NCI-H82 treated with DMSO at 0.1 percent for 48 hours (cell line): ENCODE data around the gene EFCAB12.
"Not testable (repeated sequence)": the region's sequence is repeated elsewhere in the genome, so short reads cannot be mapped to it uniquely, and the experiment has no call there.

Experiments used
- DNase-seq: peaks from one replicate; lab custom pipeline; 2025; ENCODE audit not compliant: unreplicated experiment; lab: John Stamatoyannopoulos, UW

The EFCAB12 gene

DNA sequence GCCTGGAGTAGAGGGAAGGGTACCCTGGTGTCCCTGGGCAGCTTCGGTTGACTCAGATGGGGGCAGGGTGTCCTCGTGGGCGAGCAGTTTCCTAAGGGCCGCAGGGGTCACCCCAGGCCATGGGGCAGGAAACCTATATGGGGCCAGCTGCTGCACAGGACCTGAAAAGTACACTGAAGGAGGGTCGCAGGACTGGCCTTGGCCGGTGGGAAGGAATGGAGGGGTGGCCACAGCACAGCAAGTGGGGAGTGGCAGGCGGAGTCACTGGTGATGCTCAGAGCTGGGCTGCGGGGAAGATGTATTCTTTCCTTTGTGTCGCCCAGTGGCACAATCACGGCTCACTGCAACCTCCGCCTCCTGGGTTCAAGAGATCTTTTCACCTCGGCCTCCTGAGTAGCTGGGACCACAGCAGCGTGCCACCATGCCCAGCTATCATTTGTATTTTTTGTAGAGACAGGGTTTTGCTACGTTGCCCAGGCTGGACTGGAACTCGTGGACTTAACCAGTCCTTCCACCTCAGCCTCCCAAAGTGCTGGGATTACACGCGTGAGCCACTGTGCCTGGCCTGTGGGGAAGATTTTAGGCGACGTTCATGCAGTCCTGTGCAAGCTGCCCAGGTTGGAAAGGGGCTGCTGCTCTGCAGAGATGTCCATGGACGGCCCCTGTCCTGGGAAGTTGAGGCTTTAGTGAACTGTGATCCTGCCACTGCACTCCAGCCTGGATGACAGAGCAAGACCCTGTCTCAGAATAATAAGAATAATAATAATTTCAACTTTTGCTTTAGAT lies 57.2 kb downstream of the EFCAB12 start:
- no peak for DNase-seq

DNA sequence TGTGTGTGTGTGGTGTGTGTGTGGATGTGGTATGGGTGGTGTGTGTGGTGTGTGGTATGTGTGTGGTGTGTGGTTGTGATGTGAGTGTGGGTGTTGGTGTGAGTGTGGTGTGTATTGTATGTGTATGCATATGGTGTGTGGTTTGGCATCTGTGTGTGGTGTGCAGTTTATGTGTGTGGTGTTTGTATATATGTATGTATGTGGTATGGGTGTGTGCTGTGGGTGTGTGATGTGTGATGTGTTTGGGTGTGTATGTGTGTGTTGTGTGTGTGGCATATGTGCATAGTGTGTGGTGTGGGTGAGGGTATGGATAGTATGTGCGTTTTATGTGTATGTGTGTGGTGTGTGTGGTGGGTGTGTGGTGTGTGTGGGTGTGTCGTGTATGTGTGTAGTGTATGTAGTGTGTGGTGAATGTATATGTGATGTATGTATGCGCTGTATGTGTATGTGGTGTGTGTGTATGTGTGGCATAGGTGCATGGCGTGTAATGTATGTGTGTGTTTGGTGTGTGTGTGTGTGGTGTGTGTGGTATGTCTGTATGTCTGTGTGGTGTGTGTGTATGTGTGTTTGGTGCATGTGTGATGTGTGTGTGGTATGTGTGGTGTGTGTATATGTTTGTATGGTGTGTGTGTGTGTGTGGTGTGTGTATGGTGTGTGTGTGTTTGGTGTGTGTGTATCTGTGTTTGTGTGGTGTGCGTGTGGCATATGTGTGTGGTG lies 58.0 kb downstream of the EFCAB12 start:
- no peak for DNase-seq

DNA sequence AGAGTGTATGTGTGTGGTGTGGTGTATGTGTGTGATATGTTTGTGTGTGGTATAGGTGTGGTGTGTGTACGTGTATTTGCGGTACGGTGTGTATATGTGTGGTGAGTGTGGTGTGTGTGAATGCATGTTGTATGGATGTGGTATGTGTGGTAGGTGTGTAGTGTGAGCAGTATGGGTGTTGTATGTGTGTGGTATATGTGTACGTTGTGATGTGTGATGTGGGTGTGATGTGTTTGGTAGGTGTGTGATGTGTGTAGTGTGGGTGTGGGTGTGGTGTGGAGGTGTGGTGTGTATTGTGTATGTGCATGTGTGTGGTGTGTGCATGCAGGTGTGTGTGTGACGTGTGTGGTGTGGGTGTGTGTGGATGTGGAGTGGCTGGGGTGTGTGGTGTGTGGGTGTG lies 58.7 kb downstream of the EFCAB12 start:
- no peak for DNase-seq

DNA sequence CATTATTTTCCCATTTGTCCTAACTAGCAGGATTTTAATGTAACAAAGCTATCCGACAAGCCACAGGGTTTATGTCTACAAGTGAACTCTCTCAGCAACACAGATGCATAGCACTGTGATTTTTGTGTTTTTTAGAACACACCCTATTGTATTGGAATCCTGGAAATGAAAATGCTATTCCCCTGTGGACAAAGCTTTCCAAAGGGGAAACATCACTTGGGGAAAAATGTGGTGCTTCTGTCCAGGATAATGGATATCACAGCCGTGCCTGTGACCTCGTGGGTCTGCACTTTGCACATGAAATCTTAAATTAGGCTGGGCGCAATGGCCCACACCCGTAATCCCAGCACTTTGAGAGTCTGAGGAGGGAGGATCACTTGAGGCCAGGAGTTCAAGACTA lies 60.6 kb downstream of the EFCAB12 start:
- DNase-seq, result no peak

DNA sequence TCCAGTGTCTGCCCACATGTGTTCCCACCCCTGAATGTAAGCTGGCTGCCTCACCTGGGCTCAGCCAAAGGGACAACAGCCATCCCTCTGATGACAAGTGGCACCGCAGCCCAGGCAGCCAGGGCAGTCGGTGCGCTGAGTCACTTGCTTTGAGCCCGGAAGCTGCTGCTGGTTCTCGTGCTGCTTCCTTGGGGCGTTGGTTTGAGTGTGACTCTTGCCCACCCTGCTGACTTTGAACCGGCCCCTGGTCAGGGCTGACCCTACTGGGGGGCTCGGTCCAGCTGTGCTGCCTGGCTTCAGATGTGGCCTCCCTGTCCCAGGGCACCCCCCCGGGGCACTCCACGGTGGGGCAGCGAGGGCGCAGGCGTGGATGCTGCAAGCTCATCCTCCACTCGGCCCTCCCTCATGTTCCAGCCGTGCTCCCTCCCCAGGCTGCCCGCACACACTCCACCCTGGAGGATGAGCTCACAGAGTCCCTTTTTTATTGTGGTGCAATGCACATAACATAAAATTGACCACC lies 62.1 kb downstream of the EFCAB12 start:
- DNase-seq, result no peak

DNA sequence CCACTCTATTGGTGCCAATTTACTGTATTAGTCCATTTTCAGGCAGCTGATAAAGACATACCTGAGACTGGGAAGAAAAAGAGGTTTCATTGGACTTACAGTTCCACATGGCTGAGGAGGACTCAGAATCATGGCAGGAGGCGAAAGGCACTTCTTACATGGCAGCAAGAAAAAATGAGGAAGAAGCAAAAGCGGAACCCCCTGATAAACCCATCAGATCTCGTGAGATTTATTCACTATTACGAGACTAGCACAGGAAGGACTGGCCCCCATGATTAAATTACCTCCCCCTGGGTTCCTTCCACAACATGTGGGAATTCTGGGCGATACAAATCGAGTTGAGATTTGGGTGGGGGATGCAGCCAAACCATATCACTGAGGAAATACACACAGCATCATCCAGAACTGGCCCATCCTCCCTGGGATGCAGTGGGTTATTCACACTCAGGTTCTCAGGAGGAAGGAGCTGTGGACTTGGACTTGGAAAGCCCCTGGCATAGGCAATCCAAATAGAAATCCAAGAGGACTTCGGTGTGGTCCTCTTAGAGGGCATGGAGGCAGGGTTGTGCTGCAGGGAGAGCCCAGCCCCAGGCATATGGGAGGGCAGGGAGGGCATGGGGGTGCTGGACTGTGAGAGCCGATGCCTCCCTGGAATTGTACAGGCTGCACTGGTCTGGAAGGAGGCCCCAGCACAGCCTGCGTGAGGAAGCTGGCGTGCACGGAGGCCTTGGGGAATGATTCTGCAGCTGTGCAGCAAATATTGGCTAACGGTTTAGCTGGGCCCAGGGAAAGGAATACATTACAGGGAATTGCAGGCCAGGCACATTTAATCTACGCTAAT lies 62.9 kb downstream of the EFCAB12 start:
- DNase-seq, result no peak

DNA sequence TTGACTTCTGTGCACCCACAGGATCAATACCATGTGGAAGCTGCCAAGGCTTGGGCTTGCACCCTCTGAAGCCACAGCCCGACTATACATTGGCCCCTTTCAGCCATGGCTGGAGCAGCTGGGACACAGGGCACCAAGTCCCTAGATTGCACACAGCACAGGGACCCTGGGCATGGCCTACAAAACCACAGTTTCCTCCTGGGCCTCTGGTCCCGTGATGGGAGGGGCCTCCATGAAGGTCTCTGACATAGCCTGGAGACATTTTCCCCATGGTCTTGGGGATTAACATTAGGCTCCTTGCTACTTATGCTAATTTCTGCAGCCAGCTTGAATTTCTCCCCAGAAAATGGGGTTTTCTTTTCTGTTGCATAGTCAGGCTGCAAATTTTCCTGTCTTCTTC lies 63.6 kb downstream of the EFCAB12 start:
- not testable (repeated sequence) for DNase-seq

DNA sequence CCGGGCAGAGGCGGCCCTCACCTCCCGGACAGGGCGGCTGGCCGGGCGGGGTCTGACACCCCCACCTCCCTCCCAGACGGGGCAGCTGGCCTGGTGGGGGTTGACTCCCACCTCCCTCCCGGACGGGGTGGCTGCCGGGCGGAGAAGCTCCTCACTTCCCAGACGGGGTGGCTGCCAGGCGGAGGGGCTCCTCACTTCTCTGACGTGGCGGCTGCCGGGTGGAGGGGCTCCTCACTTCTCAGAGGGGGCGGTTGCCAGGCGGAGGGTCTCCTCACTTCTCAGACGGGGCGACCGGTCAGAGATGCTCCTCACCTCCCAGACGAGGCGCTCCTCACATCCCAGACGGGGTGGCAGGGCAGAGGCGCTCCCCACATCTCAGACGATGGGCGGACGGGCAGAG lies 65.1 kb downstream of the EFCAB12 start:
- not testable (repeated sequence) for DNase-seq

DNA sequence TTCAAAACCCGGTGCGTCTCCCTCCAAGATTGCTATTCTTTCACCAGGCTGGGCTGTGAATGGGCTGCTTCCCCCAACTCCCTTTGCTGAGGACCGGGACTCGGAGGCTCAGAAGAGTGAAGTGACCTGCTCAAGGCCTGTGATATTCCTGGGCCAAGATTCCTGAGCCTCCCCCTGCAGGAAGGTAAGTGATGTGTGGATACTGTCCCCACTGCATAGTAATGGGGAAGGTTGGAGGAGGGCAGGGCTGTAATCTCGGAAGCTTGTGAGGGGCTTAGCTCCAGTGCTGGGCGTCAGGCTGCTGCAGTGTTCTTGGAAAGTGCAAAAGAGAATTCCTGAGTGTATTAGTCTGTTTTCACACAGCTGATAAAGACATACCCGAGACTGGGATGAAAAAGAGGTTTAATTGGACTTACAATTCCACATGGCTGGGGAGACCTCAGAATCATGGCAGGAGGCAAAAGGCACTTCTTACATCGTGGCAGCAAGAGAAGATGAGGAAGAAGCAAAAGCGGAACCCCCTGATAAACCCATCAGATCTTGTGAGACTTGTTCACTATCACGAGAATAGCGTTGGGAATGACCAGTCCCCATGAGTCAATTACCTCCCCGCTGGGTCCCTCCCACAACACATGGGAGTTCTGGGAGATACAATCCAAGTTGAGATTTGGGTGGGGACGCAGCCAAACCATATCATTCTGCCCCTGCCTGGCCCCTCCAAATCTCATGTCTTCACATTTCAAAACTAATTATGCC lies 67.6 kb downstream of the EFCAB12 start:
- DNase-seq, result peak; percentile 68

DNA sequence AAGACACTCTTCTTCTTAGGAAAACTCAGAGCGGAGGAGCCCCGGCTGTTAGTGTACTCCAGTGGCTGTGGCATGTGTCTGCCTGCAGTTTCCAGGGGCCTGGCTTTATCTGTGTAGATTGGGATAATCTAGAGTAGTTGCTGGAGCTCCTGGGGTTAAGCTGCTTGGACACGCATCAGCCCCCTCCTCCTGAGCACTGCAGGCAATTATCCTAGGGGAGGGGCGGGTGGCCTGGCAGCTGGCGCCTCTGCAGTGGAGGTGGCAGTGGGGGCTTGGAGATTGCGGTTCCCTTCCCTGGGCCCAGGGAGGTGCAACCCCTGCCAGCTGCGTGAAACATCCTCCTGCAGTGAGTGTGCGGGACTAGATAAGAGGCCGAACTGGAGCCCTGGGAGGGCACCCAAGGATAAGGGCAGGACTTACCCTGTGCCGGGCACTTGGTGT lies 68.2 kb downstream of the EFCAB12 start:
- peak; percentile 90 for DNase-seq

DNA sequence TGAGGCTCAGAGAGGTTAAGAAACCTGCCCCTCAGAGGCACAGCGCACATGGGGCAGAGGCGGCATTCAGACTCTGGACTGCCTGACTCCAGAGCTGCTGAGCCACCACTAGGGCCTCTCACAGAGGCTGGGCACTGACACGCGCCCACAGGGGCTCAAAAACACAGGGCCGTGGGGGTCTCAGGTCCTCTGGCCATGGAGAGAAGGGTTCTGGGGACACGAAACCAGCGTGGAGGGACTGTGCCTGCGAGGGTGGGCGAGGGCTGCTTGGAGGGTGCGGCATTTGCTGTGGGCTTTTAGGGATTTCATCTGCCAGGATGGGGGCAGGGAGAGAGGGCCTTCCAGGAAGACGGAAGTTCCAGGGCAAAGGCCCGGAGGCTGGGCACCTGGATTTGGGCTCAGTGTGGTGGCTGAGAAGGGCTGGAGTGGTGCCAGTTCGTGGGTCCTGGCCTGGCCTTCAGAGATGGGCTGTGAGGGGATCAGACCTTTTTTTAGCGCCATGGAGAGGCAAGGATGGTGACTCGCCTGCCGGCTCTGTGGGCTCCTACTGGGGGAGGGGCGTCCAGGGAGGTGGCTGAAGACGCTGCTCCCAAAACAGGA lies 69.6 kb downstream of the EFCAB12 start:
- no peak for DNase-seq

DNA sequence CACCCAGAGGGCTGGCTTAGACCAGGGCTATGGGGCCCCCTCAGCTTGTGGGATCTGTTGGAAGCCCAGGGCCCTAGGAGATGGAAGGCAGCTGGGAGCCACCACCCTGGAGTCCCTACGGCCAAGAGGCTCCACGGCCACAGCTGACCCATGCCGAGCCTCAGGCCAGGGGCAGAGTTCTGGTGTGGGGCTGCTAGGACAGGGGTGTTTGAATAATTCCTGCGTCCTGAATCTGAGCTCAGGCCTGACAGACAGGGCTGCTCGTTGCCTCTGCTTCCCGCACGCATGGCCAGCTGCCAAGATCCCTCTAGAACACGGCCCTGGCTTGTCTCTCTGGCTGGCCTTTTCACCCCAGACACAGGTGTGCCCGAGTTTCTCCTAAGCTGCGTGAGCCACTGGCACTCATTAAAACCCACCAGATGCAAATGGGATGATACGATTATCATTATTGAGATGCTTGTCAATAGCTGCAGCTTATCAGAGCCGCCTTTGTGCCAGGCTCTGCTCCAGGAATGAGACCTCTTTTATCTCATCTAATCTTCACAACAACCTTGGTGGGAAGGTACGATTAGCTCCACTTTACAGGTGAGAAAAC lies 70.2 kb downstream of the EFCAB12 start:
- DNase-seq, result no peak

DNA sequence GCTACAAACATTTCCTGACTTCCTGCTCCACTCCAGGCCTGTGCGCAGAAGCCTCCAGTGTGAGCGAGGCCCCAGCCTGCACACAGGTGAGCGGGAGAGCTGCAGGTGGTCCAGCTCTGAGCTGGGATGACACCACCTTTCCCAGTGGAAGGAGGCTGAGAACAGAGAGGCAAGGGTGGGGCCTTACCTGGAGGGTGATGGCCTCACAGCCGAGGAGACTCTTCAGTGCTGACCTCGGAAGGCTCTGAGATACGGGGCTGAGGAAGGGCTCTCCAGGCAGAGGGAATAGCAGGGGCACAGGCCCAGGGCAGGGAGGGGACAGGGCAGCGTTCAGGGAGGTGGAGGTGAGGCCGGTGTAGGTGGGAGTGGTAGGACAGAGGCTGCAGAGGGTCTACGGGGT lies 70.8 kb downstream of the EFCAB12 start:
- DNase-seq, result no peak

DNA sequence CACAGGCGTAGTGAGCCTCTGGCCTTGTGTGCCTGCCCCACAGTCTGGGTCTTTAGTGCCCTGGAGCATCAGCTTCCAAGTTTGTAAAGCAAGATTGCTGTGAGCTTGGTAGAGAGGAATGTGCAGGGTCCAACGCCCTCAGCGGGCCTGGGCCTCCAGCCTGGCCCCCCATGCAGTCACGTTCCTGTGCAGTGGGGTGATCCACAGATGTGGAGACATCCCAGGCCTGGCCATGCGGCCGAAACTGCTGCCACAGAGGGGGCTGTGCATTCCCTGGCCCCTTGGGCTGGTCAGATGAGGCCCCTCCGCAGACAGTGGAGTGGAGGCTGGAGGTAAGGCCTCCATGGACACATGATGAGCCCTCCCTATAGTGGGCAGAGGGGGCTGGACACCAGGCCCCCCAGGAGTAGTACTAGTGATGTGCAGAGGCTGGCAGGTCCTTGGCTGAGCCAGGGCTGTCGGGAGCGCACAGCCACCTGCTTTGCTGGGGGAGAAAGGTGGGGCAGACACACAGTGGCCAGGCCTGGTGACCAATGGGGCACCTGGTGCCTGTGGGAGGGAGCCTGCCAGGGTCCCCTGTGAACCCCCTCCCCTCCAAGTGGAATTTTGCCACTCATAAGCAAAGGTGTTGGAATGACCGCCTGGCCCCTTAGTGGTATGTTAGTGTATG lies 71.5 kb downstream of the EFCAB12 start:
- no peak for DNase-seq

DNA sequence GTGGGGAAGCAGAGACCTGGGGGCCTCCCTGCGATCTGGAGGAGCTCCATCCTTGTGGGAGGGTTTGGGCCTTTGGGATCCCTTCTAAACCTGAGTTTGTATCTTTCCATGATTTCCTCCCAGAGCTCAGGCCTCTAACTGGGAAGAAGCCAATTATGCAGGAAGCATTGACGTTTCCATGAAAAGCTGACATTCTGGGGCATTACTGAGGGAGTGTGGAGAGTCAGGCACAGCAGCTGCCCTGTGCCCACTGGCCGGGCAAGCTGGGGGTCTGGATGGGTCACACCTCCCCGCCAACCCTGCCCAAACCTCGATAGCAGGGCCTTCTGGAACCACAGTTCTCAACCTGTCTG lies 74.9 kb downstream of the EFCAB12 start:
- DNase-seq, result no peak

DNA sequence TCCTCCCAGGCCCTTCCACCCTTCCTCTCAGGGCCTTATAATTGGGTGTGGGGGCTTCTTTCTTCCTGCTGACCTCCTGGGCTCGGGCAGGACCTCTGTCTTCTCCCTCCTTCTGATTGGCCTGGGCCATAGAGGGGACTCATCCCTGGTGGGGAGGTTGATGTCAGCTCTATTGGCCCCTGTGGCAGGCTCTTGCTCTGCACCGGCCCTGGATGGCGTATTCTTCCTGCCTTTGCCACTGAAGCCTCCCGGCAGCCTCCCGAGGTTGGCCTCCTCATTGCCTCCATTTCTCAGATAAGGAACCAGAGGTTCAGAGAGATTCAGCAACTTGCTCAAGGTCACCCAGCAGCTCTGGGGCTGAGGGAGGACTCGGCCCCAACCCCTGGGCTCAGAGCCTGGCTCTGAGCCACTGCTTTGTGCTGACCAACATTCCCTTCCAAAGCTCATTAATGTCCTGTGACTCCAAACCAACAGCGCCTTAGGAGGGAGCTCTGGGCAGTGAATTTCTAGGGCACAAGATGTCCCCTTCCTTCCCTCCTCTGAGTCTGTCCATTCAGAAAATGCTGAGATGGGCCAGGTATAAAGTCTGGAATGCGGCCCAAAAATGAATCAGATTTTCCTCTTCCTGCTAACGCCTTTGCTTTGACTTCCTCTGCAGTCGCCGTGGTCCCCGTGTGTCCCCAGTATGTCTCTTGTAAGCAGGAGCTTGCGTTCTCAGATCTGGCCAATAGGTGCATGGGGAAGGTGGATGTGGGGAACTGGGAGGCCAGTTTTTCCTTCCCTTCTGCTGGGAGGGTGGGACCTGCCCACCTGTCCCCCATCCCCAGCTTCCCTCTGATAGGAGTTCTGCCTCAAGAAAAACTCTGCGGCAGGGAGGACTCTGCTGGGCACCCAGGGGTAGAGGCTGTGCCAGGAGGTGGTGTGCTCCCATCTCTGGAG lies 75.5 kb downstream of the EFCAB12 start:
- no peak for DNase-seq

DNA sequence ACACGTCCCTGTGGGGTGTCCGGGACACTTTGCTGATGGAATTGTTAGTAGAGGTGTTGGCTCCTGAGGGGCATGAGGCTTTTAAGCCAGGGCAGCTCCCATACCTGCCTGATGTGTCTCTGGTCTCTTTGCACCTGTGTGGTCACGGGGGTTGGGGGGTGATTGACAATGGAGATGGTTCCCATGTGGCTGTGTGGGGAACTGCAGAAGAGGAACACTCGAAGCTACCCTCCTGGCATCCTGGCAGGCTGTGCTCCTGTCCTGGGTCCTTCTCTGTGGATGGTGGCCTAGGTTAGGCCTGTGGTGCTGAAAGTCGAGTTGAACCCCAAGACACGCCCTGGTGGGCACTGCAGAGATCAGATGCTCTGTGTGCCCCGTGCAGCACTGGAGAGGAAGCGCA lies 76.4 kb downstream of the EFCAB12 start:
- no peak for DNase-seq
